Activated CD8-positive, alpha-beta T cell treated with anti-CD3 and anti-CD28 coated beads for 36 hours (primary cell): ENCODE data around the gene RET. TPM values are rescaled to one million over a fixed set of nuclear protein-coding genes. Genes with fewer than 3 reads are reported as not detected.

Experiments
- ATAC-seq: fragments of 200-7000 bp; cut with Tn5 transposase; one replicate; pipeline ENCODE4 v1.10.0; 2021; ENCODE audit warnings: mild to moderate bottlenecking, moderate library complexity
- CTCF ChIA-PET: fragments of 350-600 bp; sonication (Branson Sonifier 250); formaldehyde crosslinking; loops from one replicate; lab custom pipeline; 2021; ENCODE audit warnings: antibody characterized with exemption; lab: Charles Lee
- POLR2A ChIA-PET: fragments of 350-600 bp; sonication (Branson Sonifier 250); formaldehyde crosslinking; loops from one replicate; lab custom pipeline; 2021; ENCODE audit warnings: antibody characterized with exemption; lab: Charles Lee
- DNase-seq: peaks from one replicate; pipeline ENCODE4 v3.0.0-alpha.2; 2020
- H3K27ac Mint-ChIP-seq: one replicate; pipeline ENCODE4 v1.8.0; 2021; ENCODE audit warnings: mild to moderate bottlenecking, mixed read lengths
- H3K27me3 Mint-ChIP-seq: one replicate; pipeline ENCODE4 v1.8.0; 2021; ENCODE audit warnings: mixed read lengths
- H3K36me3 Mint-ChIP-seq: one replicate; pipeline ENCODE4 v1.8.0; 2021; ENCODE audit warnings: low read depth, mixed read lengths
- H3K4me1 Mint-ChIP-seq: one replicate; pipeline ENCODE4 v1.8.0; 2021; ENCODE audit warnings: low read depth, mixed read lengths
- H3K4me3 Mint-ChIP-seq: one replicate; pipeline ENCODE4 v1.8.0; 2021; ENCODE audit warnings: mild to moderate bottlenecking, moderate library complexity, mixed read lengths
- H3K9me3 Mint-ChIP-seq: one replicate; pipeline ENCODE4 v1.8.0; 2021; ENCODE audit warnings: mixed read lengths
- intact Hi-C: fragments of 100-400 bp; cut with micrococcal nuclease; formaldehyde crosslinking; loops from one replicate; pipeline ENCODE4 v1.10.0; 2022
- total RNA-seq, 2 experiments: library from RNA; stranded (reverse); gene quantifications; one replicate each; pipeline ENCODE4 v1.2.3, GENCODE V29; 2021
- TF ChIP-seq, protein P1 (sequence below): fragments of 200-600 bp; IDR thresholded peaks from one replicate; pipeline ENCODE4 v1.8.0; 2022; ENCODE audit warnings: antibody characterized with exemption, mild to moderate bottlenecking

The RET gene
- total RNA-seq = under 1 TPM; 0.13 to 0.47 TPM

DNA sequence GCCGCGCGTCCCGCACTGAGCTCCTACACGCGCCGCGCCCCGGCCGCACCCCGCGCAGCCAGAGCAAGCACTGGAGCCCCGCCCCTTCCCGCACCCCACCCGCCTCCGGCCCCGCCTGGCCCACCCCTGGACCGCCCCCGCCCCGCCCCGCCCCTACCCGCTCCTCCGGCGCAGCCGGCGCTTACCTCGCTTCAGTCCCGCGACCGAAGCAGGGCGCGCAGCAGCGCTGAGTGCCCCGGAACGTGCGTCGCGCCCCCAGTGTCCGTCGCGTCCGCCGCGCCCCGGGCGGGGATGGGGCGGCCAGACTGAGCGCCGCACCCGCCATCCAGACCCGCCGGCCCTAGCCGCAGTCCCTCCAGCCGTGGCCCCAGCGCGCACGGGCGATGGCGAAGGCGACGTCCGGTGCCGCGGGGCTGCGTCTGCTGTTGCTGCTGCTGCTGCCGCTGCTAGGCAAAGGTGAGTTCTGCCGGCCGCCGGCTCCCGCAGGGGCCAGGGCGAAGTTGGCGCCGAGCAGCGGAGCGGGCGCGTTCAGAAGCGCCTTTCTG lies at the start of gene RET:
TSS of gene RET (plus strand) at position 194 of the 545 bp plus-strand sequence. CDS start at position 384, 190 bp downstream.
- ATAC-seq = no peak
- intact Hi-C loops = no loop called here
- H3K4me1 Mint-ChIP-seq = peaks cover 4% of the 10 kb centered on the region
- TF ChIP-seq, protein P1, sequence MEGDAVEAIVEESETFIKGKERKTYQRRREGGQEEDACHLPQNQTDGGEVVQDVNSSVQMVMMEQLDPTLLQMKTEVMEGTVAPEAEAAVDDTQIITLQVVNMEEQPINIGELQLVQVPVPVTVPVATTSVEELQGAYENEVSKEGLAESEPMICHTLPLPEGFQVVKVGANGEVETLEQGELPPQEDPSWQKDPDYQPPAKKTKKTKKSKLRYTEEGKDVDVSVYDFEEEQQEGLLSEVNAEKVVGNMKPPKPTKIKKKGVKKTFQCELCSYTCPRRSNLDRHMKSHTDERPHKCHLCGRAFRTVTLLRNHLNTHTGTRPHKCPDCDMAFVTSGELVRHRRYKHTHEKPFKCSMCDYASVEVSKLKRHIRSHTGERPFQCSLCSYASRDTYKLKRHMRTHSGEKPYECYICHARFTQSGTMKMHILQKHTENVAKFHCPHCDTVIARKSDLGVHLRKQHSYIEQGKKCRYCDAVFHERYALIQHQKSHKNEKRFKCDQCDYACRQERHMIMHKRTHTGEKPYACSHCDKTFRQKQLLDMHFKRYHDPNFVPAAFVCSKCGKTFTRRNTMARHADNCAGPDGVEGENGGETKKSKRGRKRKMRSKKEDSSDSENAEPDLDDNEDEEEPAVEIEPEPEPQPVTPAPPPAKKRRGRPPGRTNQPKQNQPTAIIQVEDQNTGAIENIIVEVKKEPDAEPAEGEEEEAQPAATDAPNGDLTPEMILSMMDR = no peak
- DNase-seq = no peak
- ChIA-PET CTCF (no interaction called here), POLR2A (no interaction called here)
- H3K36me3 Mint-ChIP-seq = no peaks in the 10 kb centered on the region
- H3K27ac Mint-ChIP-seq = no peak within 1 kb of the TSS
- no peak within 1 kb of the TSS for H3K4me3 Mint-ChIP-seq
- peaks cover 30% of the 10 kb centered on the region for H3K27me3 Mint-ChIP-seq
- no peaks in the 10 kb centered on the region for H3K9me3 Mint-ChIP-seq

DNA sequence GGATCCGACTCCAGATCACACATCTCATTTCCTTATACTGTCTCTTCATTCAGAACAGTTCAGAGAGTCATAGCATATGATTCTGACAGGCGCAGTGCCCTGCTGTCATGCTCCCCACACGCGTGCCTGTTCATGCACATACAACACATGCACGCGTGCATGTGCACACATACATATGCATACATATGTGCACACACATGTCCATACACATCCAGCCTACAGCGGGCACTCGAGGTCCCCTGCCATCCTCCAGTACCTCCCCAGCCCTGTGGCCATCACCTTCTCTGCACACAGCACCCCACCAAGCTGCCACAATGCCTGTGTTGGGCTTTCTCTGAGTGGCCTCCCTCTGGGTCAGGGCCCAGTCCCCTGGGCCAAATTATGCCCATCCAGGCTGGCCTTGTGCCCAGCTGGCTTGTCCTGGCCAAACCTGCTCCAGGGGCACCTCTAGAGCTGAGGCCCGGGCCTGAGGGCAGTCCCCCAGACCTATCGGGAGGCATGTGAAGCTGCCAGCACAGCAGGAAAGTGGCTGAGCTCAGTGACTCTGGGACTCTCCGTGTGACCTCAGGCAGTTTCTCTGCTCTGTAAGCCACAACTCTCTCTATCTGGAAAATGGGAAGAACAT lies 49.4 kb upstream of the RET start:
- H3K9me3 Mint-ChIP-seq = peaks cover 11% of the 10 kb centered on the region
- no peak overlapping the region for H3K27ac Mint-ChIP-seq
- TF ChIP-seq, protein P1 = no peak
- intact Hi-C loops = loop anchor here (10.0 kb wide), 1 partner anchor 63 kb away; no protein-coding TSS in a partner anchor
- no peaks in the 10 kb centered on the region for H3K4me1 Mint-ChIP-seq
- ChIA-PET POLR2A (no interaction called here), CTCF (no interaction called here)
- peaks cover 1% of the 10 kb centered on the region for H3K27me3 Mint-ChIP-seq
- H3K4me3 Mint-ChIP-seq = no peak overlapping the region
- no peaks in the 10 kb centered on the region for H3K36me3 Mint-ChIP-seq
- no peak for DNase-seq
- ATAC-seq = no peak

DNA sequence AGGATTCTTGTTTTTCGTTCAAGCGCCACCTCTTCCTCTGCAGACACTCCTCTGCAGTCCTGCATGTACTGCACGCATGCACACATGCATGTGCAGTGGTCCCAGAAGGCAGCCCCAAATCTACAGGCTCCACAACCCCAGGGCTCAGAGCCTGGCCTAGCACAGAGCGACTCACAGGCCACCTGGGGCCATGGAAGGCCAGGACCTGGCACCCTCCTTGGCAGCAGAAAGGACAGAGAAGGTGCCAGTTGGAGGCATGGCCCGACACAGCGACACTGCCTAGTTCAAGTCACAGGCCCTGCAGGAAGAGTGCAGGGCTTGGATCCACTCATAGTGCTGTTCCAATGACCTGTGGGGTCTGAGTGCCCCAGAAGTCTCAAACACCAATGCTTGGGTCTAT lies 48.7 kb upstream of the RET start:
- no peak for ATAC-seq
- no peak overlapping the region for H3K27ac Mint-ChIP-seq
- DNase-seq = no peak
- H3K4me1 Mint-ChIP-seq = no peaks in the 10 kb centered on the region
- no peaks in the 10 kb centered on the region for H3K27me3 Mint-ChIP-seq
- intact Hi-C loops = loop anchor here (10.0 kb wide), 1 partner anchor 63 kb away; no protein-coding TSS in a partner anchor
- TF ChIP-seq, protein P1 = no peak
- ChIA-PET POLR2A (no interaction called here), CTCF (no interaction called here)
- H3K9me3 Mint-ChIP-seq = peaks cover 17% of the 10 kb centered on the region
- H3K36me3 Mint-ChIP-seq = no peaks in the 10 kb centered on the region
- no peak overlapping the region for H3K4me3 Mint-ChIP-seq

DNA sequence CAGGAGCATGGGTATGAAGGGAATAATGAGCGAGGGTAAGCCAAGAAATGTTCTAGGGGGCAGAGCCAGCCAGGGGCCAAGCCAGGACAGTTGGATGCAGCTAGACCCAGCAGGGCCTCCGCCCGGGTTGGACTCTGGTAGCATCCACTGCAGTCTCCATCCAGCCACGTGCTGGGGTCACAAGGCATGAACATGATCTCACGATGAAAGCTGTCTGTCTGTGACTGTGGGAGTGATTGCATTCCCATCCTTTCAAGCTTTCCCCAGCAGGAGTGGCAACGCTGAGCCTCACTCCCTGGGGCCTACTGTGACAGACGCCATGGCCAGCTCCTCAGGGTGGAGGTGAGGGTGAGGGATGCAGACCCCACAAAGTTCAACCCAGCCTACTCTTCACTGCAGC lies 47.8 kb upstream of the RET start:
- H3K9me3 Mint-ChIP-seq = peaks cover 19% of the 10 kb centered on the region
- ATAC-seq = no peak
- CTCF ChIA-PET = no interaction called here
- intact Hi-C loops = loop anchor here (10.0 kb wide), 1 partner anchor 64 kb away; no protein-coding TSS in a partner anchor
- no peak overlapping the region for H3K27ac Mint-ChIP-seq
- H3K36me3 Mint-ChIP-seq = no peaks in the 10 kb centered on the region
- POLR2A ChIA-PET = no interaction called here
- no peak for DNase-seq
- no peaks in the 10 kb centered on the region for H3K4me1 Mint-ChIP-seq
- no peaks in the 10 kb centered on the region for H3K27me3 Mint-ChIP-seq
- TF ChIP-seq, protein P1 = no peak
- no peak overlapping the region for H3K4me3 Mint-ChIP-seq

DNA sequence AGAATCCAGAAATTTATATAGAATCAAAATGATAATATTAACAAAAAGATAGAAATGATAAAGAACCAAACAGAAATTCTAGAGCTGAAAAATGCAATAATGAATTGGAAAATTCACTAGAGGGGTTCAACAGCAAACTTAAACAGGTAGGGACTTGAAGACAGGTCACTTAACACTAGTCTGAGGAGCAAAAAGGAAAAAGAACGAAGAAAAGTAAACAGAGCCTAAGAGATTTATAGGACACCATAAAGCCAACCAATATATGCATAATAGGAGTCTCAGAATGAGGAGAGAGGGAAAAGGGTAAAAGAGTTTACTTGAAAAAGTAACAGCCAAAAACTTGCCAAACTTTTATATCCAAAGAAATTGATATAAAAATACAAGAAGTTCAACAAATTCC lies 44.3 kb upstream of the RET start:
- peaks cover 2% of the 10 kb centered on the region for H3K4me1 Mint-ChIP-seq
- intact Hi-C loops = no loop called here
- no peaks in the 10 kb centered on the region for H3K27me3 Mint-ChIP-seq
- DNase-seq (no peak), ATAC-seq (no peak)
- H3K9me3 Mint-ChIP-seq = peaks cover 19% of the 10 kb centered on the region
- ChIA-PET CTCF (no interaction called here), POLR2A (no interaction called here)
- no peak overlapping the region for H3K4me3 Mint-ChIP-seq
- no peaks in the 10 kb centered on the region for H3K36me3 Mint-ChIP-seq
- TF ChIP-seq, protein P1 = no peak
- H3K27ac Mint-ChIP-seq = no peak overlapping the region
